Liver (tissue), 9 donors: ENCODE data around the gene ZNRF2. TPM values are rescaled to one million over a fixed set of nuclear protein-coding genes. Genes with fewer than 3 reads are reported as not detected.

Experiments used
- DNase-seq: peaks from one replicate; pipeline ENCODE4 v3.0.0-alpha.2; 2017; ENCODE audit warnings: low spot score
- H3K27ac ChIP-seq, 2 donors: one replicate each; pipeline ENCODE4 v1.7.0; 2013; ENCODE audit warnings: inconsistent platforms in 2 of 2, low read length in 2 of 2, control low read depth in 1 of 2, low read depth in 1 of 2, mild to moderate bottlenecking in 1 of 2
- H3K27me3 ChIP-seq, 4 donors: one replicate each; pipeline versions ENCODE4 v1.6.1 to v1.7.0; 2013; ENCODE audit warnings: low read length in 3 of 4, inconsistent platforms in 1 of 4, mild to moderate bottlenecking in 1 of 4, moderate library complexity in 1 of 4; ENCODE audit not compliant: control insufficient read depth in 4 of 4, insufficient read depth in 4 of 4
- H3K36me3 ChIP-seq, 4 donors: one replicate each; pipeline versions ENCODE4 v1.6.1 to v1.7.0; 2013; ENCODE audit warnings: low read length in 3 of 4, mild to moderate bottlenecking in 3 of 4, low read depth in 1 of 4, moderate library complexity in 1 of 4; ENCODE audit not compliant: control insufficient read depth in 4 of 4, insufficient read depth in 3 of 4
- H3K4me1 ChIP-seq, 4 donors: one replicate each; pipeline versions ENCODE4 v1.6.1 to v1.7.0; 2013; ENCODE audit warnings: low read length in 3 of 4, mild to moderate bottlenecking in 3 of 4, moderate library complexity in 1 of 4; ENCODE audit not compliant: control insufficient read depth in 4 of 4, insufficient read depth in 4 of 4
- H3K4me3 ChIP-seq, 3 donors: one replicate each; pipeline versions ENCODE4 v1.6.1 to v1.7.0; 2013; ENCODE audit warnings: low read length in 3 of 3, control low read depth in 1 of 3, low read depth in 1 of 3, mild to moderate bottlenecking in 1 of 3
- H3K9ac ChIP-seq, 2 donors: one replicate each; pipeline ENCODE4 v1.7.0; 2013; ENCODE audit warnings: low read length in 2 of 2, mild to moderate bottlenecking in 2 of 2, moderate library complexity in 2 of 2, control low read depth in 1 of 2, low read depth in 1 of 2
- H3K9me3 ChIP-seq, 4 donors: one replicate each; pipeline versions ENCODE4 v1.6.1 to v1.7.0; 2013; ENCODE audit warnings: low read length in 3 of 4; ENCODE audit not compliant: control insufficient read depth in 4 of 4
- EGR1 ChIP-seq, 2 donors: IDR thresholded peaks; 2 replicates each; pipeline ENCODE4 v1.6.1; 2016 to 2018; ENCODE audit warnings: antibody characterized with exemption in 2 of 2, low read depth in 2 of 2
- FOXA1 ChIP-seq: IDR thresholded peaks from 2 replicates; pipeline ENCODE4 v1.6.1; 2016; ENCODE audit warnings: antibody characterized with exemption
- GABPA ChIP-seq, 2 donors: IDR thresholded peaks in 1 of 2; conservative IDR thresholded peaks in 1 of 2; 2 replicates each; pipeline ENCODE4 v1.6.1; 2016; ENCODE audit warnings: antibody characterized with exemption in 2 of 2, mild to moderate bottlenecking in 1 of 2, moderate library complexity in 1 of 2
- HNF4A ChIP-seq, 2 donors: conservative IDR thresholded peaks; 2 replicates each; pipeline ENCODE4 v1.6.1; 2016; ENCODE audit warnings: antibody characterized with exemption in 2 of 2, mild to moderate bottlenecking in 2 of 2
- JUND ChIP-seq, 2 donors: IDR thresholded peaks; 2 replicates each; pipeline ENCODE4 v1.6.1; 2016; ENCODE audit warnings: antibody characterized with exemption in 2 of 2
- NR2F2 ChIP-seq: IDR thresholded peaks from 2 replicates; pipeline ENCODE4 v1.6.1; 2016; ENCODE audit warnings: antibody characterized with exemption
- RAD21 ChIP-seq, 2 donors: IDR thresholded peaks; 2 replicates each; pipeline ENCODE4 v1.6.1; 2016; ENCODE audit warnings: antibody characterized with exemption in 2 of 2, mild to moderate bottlenecking in 2 of 2
- RXRA ChIP-seq, 2 donors: IDR thresholded peaks; 2 replicates each; pipeline ENCODE4 v1.6.1; 2017 to 2018; ENCODE audit warnings: antibody characterized with exemption in 2 of 2, mild to moderate bottlenecking in 1 of 2
- SP1 ChIP-seq: IDR thresholded peaks from 2 replicates; pipeline ENCODE4 v1.6.1; 2018; ENCODE audit warnings: antibody characterized with exemption, mild to moderate bottlenecking
- TAF1 ChIP-seq: conservative IDR thresholded peaks from 2 replicates; pipeline ENCODE4 v1.6.1; 2016; ENCODE audit warnings: antibody characterized with exemption, mild to moderate bottlenecking
- YY1 ChIP-seq: IDR thresholded peaks from 2 replicates; pipeline ENCODE4 v1.6.1; 2016; ENCODE audit warnings: antibody characterized with exemption, mild to moderate bottlenecking
- WGBS: extraction: QIAGEN DNeasy Blood & Tissue Kit; methylation state at CpG from one replicate; pipeline ENCODE4 v1.1.7; 2013; 5-methylcytosine and 5-hydroxymethylcytosine counted together
- polyA plus RNA-seq, 2 donors: library from polyadenylated mRNA; stranded (reverse) in 1 of 2; unstranded in 1 of 2; fragments of 200-250 nt in 1 of 2; fragments of >200 nt in 1 of 2; fragmentation: Nextera tagmentation in 1 of 2; extraction: Ambion mirVana in 1 of 2; gene quantifications; one replicate each; pipeline versions ENCODE4 v1.2.1 to v1.2.3, GENCODE V29; 2013 to 2015
- total RNA-seq, 2 donors: library from RNA; depleted of rRNA; stranded (reverse); fragments of >200 nt; gene quantifications; one replicate each; pipeline ENCODE4 v1.2.3, GENCODE V29; 2014
- TF ChIP-seq, protein P1 (sequence below): IDR thresholded peaks from 2 replicates; pipeline ENCODE4 v1.6.1; 2016; ENCODE audit warnings: antibody characterized with exemption
- TF ChIP-seq, protein P2 (sequence below): IDR thresholded peaks from 2 replicates; pipeline ENCODE4 v1.6.1; 2016; ENCODE audit warnings: antibody characterized with exemption, mild to moderate bottlenecking
- TF ChIP-seq, protein P3 (sequence below): fragments of 150-350 bp; IDR thresholded peaks from 2 replicates; pipeline ENCODE4 v1.5.1; 2017; ENCODE audit warnings: improper control_type of control experiment, low read depth, low read length; ENCODE audit not compliant: missing input control
- TF ChIP-seq, protein P4 (sequence below): IDR thresholded peaks from 2 replicates; pipeline ENCODE4 v1.6.1; 2016; ENCODE audit warnings: antibody characterized with exemption
- TF ChIP-seq, protein P5 (sequence below): IDR thresholded peaks from 2 replicates; pipeline ENCODE4 v1.6.1; 2016; ENCODE audit warnings: antibody characterized with exemption
- donor health status: healthy.
- donor health status: healthy.
- donor health status: healthy.
- donor health status: healthy.
- donor health status: healthy.

Gene ZNRF2
- total and polyA plus RNA-seq, 4 donors: 6.9 to 30.0 (median 12.7) TPM

DNA sequence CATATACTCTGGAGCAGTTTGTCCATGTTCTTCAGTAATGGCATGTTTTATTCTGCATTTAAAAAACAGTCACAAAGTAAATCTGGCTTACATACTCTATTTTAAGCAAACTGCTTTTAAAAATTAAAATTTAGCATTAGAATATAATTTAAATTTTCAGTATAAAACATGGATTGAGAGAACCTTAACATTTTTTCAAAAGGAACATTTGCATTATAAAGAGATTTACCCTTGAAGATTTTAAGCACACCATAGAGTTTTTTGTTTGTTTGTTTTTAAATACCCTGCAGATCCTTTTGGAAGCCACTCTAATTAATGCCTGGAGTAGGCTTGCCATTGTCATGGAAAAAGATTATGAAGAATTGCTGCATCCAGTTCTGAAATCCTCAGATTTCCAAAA is 70.4 kb downstream of the ZNRF2 start:
- no peak for DNase-seq
- peaks cover 0 to 3% (median 0%) of the 10 kb centered on the region in 4 donors for H3K4me1 ChIP-seq
- H3K27me3 ChIP-seq: no peaks in the 10 kb centered on the region
- H3K9ac ChIP-seq: no peak overlapping the region
- TF ChIP-seq GABPA (IDR thresholded peaks at IDR 0.05 in 1 of 2, conservative IDR thresholded peaks at IDR 0.05 in 1 of 2) (no peak), SP1 (no peak), FOXA1 (no peak), TAF1 (no peak), HNF4A (conservative IDR thresholded peaks at IDR 0.05) (no peak), RAD21 (IDR thresholded peaks at IDR 0.05) (no peak), NR2F2 (no peak), YY1 (no peak)
- TF ChIP-seq, protein P1, sequence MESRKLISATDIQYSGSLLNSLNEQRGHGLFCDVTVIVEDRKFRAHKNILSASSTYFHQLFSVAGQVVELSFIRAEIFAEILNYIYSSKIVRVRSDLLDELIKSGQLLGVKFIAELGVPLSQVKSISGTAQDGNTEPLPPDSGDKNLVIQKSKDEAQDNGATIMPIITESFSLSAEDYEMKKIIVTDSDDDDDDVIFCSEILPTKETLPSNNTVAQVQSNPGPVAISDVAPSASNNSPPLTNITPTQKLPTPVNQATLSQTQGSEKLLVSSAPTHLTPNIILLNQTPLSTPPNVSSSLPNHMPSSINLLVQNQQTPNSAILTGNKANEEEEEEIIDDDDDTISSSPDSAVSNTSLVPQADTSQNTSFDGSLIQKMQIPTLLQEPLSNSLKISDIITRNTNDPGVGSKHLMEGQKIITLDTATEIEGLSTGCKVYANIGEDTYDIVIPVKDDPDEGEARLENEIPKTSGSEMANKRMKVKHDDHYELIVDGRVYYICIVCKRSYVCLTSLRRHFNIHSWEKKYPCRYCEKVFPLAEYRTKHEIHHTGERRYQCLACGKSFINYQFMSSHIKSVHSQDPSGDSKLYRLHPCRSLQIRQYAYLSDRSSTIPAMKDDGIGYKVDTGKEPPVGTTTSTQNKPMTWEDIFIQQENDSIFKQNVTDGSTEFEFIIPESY: no peak
- TF ChIP-seq, protein P2, sequence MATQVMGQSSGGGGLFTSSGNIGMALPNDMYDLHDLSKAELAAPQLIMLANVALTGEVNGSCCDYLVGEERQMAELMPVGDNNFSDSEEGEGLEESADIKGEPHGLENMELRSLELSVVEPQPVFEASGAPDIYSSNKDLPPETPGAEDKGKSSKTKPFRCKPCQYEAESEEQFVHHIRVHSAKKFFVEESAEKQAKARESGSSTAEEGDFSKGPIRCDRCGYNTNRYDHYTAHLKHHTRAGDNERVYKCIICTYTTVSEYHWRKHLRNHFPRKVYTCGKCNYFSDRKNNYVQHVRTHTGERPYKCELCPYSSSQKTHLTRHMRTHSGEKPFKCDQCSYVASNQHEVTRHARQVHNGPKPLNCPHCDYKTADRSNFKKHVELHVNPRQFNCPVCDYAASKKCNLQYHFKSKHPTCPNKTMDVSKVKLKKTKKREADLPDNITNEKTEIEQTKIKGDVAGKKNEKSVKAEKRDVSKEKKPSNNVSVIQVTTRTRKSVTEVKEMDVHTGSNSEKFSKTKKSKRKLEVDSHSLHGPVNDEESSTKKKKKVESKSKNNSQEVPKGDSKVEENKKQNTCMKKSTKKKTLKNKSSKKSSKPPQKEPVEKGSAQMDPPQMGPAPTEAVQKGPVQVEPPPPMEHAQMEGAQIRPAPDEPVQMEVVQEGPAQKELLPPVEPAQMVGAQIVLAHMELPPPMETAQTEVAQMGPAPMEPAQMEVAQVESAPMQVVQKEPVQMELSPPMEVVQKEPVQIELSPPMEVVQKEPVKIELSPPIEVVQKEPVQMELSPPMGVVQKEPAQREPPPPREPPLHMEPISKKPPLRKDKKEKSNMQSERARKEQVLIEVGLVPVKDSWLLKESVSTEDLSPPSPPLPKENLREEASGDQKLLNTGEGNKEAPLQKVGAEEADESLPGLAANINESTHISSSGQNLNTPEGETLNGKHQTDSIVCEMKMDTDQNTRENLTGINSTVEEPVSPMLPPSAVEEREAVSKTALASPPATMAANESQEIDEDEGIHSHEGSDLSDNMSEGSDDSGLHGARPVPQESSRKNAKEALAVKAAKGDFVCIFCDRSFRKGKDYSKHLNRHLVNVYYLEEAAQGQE: no peak
- TF ChIP-seq, protein P3, sequence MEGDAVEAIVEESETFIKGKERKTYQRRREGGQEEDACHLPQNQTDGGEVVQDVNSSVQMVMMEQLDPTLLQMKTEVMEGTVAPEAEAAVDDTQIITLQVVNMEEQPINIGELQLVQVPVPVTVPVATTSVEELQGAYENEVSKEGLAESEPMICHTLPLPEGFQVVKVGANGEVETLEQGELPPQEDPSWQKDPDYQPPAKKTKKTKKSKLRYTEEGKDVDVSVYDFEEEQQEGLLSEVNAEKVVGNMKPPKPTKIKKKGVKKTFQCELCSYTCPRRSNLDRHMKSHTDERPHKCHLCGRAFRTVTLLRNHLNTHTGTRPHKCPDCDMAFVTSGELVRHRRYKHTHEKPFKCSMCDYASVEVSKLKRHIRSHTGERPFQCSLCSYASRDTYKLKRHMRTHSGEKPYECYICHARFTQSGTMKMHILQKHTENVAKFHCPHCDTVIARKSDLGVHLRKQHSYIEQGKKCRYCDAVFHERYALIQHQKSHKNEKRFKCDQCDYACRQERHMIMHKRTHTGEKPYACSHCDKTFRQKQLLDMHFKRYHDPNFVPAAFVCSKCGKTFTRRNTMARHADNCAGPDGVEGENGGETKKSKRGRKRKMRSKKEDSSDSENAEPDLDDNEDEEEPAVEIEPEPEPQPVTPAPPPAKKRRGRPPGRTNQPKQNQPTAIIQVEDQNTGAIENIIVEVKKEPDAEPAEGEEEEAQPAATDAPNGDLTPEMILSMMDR: no peak
- no peaks in the 10 kb centered on the region for H3K9me3 ChIP-seq
- H3K4me3 ChIP-seq: no peak overlapping the region
- H3K36me3 ChIP-seq: peaks cover 0 to 3% (median 0%) of the 10 kb centered on the region in 4 donors
- H3K27ac ChIP-seq: no peak overlapping the region

DNA sequence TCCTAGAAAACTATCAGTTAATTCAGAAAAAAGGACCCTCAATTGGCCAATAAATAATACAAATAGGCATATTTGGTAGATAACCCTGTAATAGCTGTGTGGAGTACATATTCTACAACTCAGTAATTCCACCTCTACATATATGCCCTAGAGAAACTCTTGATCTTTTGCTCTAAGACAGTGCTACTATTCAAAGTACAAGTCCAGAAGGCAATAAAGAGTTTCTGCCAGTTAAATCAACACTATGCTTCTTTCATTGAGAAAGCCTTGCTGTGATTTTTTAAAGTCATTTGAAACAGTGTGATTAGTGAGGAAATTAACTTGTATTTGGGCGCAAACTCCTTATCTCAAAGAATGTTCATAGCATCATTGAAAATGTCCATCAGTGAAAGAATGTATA is 75.6 kb downstream of the ZNRF2 start:
- Histone ChIP-seq H3K4me3 (no peak overlapping the region), H3K27ac (no peak overlapping the region), H3K9ac (no peak overlapping the region), H3K9me3 (no peaks in the 10 kb centered on the region), H3K27me3 (no peaks in the 10 kb centered on the region), H3K36me3 (peaks cover 0 to 3% (median 0%) of the 10 kb centered on the region in 4 donors), H3K4me1 (no peaks in the 10 kb centered on the region)
- 95% methylated on average over 1 of the region's 1 CpG for whole genome bisulfite sequencing
- TF ChIP-seq NR2F2 (no peak), SP1 (no peak), RXRA (IDR thresholded peaks at IDR 0.05) (no peak), EGR1 (IDR thresholded peaks at IDR 0.05; ENCODE audit: low read depth in 2 of 2) (no peak), JUND (IDR thresholded peaks at IDR 0.05) (no peak)
- TF ChIP-seq, protein P4, sequence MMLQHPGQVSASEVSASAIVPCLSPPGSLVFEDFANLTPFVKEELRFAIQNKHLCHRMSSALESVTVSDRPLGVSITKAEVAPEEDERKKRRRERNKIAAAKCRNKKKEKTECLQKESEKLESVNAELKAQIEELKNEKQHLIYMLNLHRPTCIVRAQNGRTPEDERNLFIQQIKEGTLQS: no peak
- TF ChIP-seq, protein P5, sequence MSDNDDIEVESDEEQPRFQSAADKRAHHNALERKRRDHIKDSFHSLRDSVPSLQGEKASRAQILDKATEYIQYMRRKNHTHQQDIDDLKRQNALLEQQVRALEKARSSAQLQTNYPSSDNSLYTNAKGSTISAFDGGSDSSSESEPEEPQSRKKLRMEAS: no peak
- TF ChIP-seq, protein P2: no peak
- DNase-seq: no peak
